Effector memory CD8-positive, alpha-beta T cell (primary cell): Measurements from ENCODE around the gene L3MBTL1.
"Not testable (repeated sequence)": the region's sequence is repeated elsewhere in the genome, so short reads cannot be mapped to it uniquely, and the experiment has no call there.

Source experiments
- ATAC-seq: fragments of 150-1000 bp; cut with Tn5 transposase; replicated peaks from 2 replicates; pipeline ENCODE4 v1.10.0; 2021; ENCODE audit warnings: mild to moderate bottlenecking, moderate library complexity
- DNase-seq, 3 experiments: peaks; one replicate each; pipeline ENCODE4 v3.0.0; 2021
- H3K27ac Mint-ChIP-seq, 2 donors: one replicate each; pipeline ENCODE4 v1.8.0; 2022; ENCODE audit warnings: mild to moderate bottlenecking in 2 of 2, mixed read lengths in 2 of 2, moderate library complexity in 2 of 2
- H3K27me3 Mint-ChIP-seq, 2 donors: one replicate each; pipeline ENCODE4 v1.8.0; 2022; ENCODE audit warnings: mixed read lengths in 2 of 2
- H3K36me3 Mint-ChIP-seq: one replicate; pipeline ENCODE4 v1.8.0; 2022; ENCODE audit warnings: mild to moderate bottlenecking, moderate library complexity, mixed read lengths; ENCODE audit not compliant: insufficient read depth
- H3K4me1 Mint-ChIP-seq, 2 donors: one replicate each; pipeline ENCODE4 v1.8.0; 2022; ENCODE audit warnings: low read depth in 2 of 2, mixed read lengths in 2 of 2
- H3K4me3 Mint-ChIP-seq, 2 donors: one replicate each; pipeline ENCODE4 v1.8.0; 2022; ENCODE audit warnings: mild to moderate bottlenecking in 2 of 2, mixed read lengths in 2 of 2, moderate library complexity in 2 of 2
- H3K9me3 Mint-ChIP-seq, 2 donors: one replicate each; pipeline ENCODE4 v1.8.0; 2022; ENCODE audit warnings: mixed read lengths in 2 of 2

Gene L3MBTL1

GRCh38 chr20:43584448-43585136 lies 77.1 kb downstream of the L3MBTL1 start:
- no peak for DNase-seq
- Mint-ChIP-seq H3K4me1 (peaks cover under 1 to 2% of the 10 kb centered on the region in 2 donors), H3K9me3 (no peaks in the 10 kb centered on the region), H3K36me3 (no peaks in the 10 kb centered on the region), H3K4me3 (no peak overlapping the region), H3K27ac (no peak overlapping the region), H3K27me3 (peaks cover 6 to 16% of the 10 kb centered on the region in 2 donors)
- no peak for ATAC-seq

- Mint-ChIP-seq H3K36me3 (no peaks in the 10 kb centered on the region), H3K9me3 (no peaks in the 10 kb centered on the region), H3K27ac (no peak overlapping the region), H3K4me3 (no peak overlapping the region), H3K27me3 (peaks cover 6 to 16% of the 10 kb centered on the region in 2 donors), H3K4me1 (peaks cover 9 to 18% of the 10 kb centered on the region in 2 donors)
- no peak for ATAC-seq
- DNase-seq, result no peak
These were observed 79.1 kb downstream of the L3MBTL1 start for GRCh38 chr20:43586641-43587040.

GRCh38 chr20:43588526-43588925 lies 81.0 kb downstream of the L3MBTL1 start:
- Mint-ChIP-seq H3K4me1 (peaks cover 9 to 18% of the 10 kb centered on the region in 2 donors), H3K4me3 (peak overlapping the region in 1 of 2 donors; percentile 19), H3K27me3 (peaks cover 6 to 16% of the 10 kb centered on the region in 2 donors)
- H3K27ac Mint-ChIP-seq, H3K36me3 Mint-ChIP-seq, ATAC-seq, H3K9me3 Mint-ChIP-seq, DNase-seq: not testable (repeated sequence)

- Mint-ChIP-seq H3K4me3 (peak overlapping the region; percentile 88 to 93), H3K4me1 (peaks cover 9 to 18% of the 10 kb centered on the region in 2 donors), H3K9me3 (no peaks in the 10 kb centered on the region), H3K27ac (peak overlapping the region; percentile 92 to 95), H3K36me3 (peaks cover 12% of the 10 kb centered on the region), H3K27me3 (peaks cover 6 to 16% of the 10 kb centered on the region in 2 donors)
- ATAC-seq (no peak), DNase-seq (peak in 1 of 3 experiments; percentile 20)
These were observed 82.5 kb downstream of the L3MBTL1 start for GRCh38 chr20:43590036-43590391.

GRCh38 chr20:43590392-43591303 lies 83.2 kb downstream of the L3MBTL1 start, which contains the start of gene IFT52:
Gene IFT52, plus strand, starts transcription at chr20:43590937. Its CDS starts 3,762 bp downstream, at chr20:43594699.
- DNase-seq (peak; percentile 80 to 86 (median 82)), ATAC-seq (peak; percentile 96)
- no peaks in the 10 kb centered on the region for H3K9me3 Mint-ChIP-seq
- peak within 1 kb of the TSS; percentile 88 to 93 for H3K4me3 Mint-ChIP-seq
- peaks cover 17% of the 10 kb centered on the region for H3K36me3 Mint-ChIP-seq
- H3K27ac Mint-ChIP-seq, result peak within 1 kb of the TSS; percentile 92 to 95
- H3K27me3 Mint-ChIP-seq, result peaks cover 6 to 11% of the 10 kb centered on the region in 2 donors
- peaks cover 9 to 18% of the 10 kb centered on the region in 2 donors for H3K4me1 Mint-ChIP-seq
